GM10266 (cell line): Measurements from ENCODE around the gene PLD5.
A peak's percentile ranks its signal among the peaks of the same experiment; 100 is the strongest.
"Not testable (repeated sequence)": the region's sequence is repeated elsewhere in the genome, so short reads cannot be mapped to it uniquely, and the experiment has no call there.

ENCODE experiments used
- DNase-seq: peaks from one replicate; pipeline ENCODE4 v3.0.0; 2012; ENCODE audit errors: extremely low spot score
- TF ChIP-seq, protein P1 (sequence below): IDR thresholded peaks from 2 replicates; pipeline ENCODE4 v1.5.1; 2012; ENCODE audit warnings: mild to moderate bottlenecking, low read depth; ENCODE audit not compliant: control insufficient read depth, insufficient read depth; ENCODE audit errors: missing control alignments

The PLD5 gene

DNA sequence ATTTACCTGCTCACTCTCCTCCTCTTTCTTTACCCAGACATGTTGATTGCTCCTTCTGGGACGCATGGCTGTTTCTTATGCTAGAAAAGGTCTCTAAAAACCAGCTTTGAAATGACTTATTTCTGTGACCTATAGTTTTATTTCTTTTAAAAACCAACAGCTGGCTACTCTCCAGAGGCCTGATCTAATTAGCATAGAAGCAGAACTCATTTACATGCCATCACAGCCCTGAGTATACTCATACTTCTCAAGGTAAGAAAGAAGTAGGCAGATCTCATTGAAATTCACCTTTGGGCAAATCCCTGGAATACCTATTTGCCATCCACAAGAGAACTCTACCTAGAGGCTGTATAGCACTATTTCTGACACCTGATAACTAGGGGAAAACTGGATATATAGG, 230.7 kb downstream of the PLD5 start:
- DNase-seq: not testable (repeated sequence)

- DNase-seq: not testable (repeated sequence)
These were observed 236.4 kb downstream of the PLD5 start for GRCh38 chr1:242288067-242288466.

DNA sequence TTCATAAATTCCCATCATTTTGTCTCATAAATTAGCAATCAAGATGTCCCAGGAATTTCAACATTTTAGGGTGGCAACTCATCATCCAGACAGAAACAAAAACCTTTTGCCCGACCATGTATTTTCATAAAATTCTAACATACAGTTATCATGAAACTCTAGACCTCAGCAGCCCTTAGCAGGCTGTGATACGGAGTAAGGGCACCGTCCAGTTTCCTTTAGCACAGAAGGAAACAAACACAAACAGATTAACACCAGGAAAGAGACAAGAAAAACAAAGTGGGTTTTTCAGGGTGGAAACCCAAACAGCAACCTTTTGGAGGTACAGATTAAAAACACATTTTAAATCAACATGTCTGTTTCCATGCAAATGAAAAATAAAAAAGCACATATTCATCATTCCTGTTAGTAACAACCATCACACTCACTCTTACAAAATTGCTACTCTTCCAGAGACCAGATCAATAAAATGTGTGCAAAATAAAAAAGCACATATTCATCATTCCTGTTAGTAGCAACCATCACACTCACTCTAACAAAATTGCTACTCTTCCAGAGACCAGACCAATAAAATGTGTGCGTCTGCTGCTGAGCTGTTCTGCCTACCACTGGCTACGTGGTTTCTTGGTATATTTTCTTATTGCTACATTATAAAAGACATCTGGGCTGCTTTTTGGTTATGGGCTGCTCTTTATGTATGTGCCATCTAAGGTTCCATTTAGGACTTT, 241.6 kb downstream of the PLD5 start:
- DNase-seq: not testable (repeated sequence)

DNA sequence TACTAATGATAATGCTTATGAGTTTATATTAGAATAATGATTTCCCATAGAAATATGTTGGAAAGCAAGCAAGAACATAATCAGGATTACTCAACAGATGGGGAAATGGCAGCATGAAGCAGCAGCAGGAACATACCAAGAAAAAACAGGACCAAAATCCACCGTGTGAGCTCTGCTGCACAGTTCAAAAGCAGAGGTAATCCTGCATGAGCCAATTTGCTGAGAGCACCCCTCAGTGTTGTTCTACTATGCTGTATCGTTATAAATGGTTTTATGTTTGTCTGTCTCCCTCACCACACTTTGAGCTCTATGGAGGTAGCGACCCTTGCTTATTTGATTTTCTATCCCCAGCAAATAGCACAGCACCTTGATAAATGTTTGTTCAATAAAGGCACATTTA, 246.1 kb downstream of the PLD5 start:
- not testable (repeated sequence) for DNase-seq

DNA sequence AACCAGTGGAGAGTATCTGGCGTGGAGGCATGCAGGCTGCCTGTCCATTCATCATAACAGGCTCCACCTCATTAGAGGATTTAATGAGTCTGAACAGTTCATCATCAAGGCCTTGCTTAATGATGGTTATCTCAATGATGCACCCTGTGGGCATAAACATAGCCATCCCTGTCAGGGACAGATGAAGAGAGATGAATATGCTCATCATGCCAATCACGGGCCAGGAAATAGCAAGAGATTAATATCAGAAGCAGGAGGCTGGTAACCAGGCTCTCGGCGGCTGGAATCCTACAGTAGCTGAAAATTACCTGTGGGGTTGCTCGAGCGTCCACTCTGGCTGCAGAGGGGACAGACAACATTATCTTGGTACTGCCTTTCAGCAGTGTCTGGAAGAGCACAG, 247.7 kb downstream of the PLD5 start:
- not testable (repeated sequence) for DNase-seq

GRCh38 chr1:242267004-242267403, 257.5 kb downstream of the PLD5 start:
- not testable (repeated sequence) for DNase-seq

DNA sequence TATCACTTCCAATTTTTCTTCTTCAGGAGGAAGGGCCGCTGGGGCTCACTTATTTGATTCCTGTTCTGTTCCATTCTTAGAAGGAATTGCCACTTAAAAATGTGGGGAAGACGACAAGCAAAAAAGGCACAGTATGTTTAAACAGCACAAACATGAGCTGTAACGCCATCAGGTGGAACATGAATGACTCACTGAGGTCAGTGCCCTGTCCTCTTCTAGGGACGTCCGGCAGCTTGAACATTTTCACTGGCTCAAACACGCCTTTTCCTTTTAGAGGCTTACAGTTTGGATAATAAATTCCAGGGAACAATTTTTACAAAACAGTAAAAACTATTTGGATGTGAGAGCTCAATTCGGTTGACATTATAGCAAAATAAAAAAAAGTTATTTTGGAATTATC, 260.1 kb downstream of the PLD5 start:
- DNase-seq: not testable (repeated sequence)

DNA sequence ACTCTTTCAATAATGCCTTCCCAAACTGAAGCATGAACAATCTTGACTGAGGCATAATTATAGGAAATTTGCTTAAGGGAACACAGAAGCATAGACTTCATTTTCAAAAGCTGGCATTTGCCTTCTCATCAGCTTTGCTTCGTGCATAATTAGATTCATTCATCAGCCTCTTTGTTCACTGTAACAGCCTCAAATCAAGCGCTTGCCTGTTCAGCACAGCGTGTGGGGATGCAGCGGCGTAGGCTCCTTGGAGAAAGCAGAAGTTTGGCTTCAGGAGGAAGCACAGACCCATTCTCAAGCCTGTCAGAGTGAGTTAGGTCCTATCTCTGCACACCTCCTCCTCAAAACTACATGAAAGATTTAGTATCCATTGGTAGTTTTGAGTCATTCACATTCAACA, 279.2 kb downstream of the PLD5 start:
- DNase-seq: no peak
- TF ChIP-seq, protein P1, sequence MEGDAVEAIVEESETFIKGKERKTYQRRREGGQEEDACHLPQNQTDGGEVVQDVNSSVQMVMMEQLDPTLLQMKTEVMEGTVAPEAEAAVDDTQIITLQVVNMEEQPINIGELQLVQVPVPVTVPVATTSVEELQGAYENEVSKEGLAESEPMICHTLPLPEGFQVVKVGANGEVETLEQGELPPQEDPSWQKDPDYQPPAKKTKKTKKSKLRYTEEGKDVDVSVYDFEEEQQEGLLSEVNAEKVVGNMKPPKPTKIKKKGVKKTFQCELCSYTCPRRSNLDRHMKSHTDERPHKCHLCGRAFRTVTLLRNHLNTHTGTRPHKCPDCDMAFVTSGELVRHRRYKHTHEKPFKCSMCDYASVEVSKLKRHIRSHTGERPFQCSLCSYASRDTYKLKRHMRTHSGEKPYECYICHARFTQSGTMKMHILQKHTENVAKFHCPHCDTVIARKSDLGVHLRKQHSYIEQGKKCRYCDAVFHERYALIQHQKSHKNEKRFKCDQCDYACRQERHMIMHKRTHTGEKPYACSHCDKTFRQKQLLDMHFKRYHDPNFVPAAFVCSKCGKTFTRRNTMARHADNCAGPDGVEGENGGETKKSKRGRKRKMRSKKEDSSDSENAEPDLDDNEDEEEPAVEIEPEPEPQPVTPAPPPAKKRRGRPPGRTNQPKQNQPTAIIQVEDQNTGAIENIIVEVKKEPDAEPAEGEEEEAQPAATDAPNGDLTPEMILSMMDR: no peak

DNA sequence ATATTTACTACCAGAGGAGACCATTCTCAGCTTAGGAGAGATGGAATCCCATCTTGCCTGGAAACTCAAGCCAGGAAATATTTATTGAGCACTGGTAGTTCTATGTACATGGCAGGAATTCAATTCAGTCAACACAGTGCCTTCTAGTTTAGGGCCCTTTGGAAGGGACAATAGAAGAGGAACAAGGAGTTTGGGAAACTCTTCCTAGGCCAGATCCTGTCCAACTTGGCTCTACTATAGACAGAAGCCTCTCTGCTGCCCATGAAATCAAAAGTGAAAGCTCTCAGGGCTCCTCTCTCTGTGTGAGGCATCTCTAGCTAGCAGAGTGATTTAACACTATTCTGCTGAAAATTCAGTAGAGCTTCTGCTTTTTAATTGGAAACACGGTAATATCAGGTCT, 281.0 kb downstream of the PLD5 start:
- TF ChIP-seq, protein P1: no peak
- peak; percentile 40 for DNase-seq

DNA sequence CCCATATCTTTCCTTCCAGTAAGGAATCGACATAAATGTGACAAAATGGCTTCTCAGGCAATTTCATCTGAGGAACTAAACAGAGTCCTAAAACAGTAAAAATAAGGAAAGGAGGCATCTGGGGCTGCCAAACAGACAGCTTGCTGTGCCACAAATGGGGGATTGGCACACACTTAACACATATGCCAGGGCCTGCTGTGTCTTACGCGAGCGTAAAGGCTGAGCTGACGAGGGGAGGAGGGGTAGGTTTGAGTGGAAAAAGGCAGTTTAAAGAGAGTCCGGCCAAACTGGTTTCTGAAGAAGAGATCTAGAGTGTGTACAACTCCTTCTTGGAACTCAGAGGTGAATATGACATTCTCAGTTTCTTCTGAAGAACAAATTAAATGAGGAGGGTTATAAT, 281.5 kb downstream of the PLD5 start:
- no peak for DNase-seq

DNA sequence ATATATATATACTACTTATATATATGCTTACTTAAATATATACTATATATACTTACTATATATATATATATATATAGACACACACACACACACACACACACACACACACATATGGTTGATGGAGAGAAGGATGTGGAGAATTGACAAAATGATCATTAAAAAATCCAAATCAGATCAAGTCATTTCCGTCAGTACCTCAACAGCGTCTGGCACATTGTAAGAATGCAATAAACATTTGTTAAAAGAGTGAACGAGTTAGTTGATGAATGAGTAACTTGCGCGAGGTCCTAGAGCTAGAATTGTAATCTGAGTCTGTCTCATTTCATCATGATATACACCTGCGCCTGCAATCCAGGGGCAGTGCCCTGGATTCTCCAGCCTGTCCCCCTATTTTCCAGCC, 282.6 kb downstream of the PLD5 start:
- no peak for DNase-seq
- TF ChIP-seq, protein P1: no peak

More for the DNA sequence above, 281.5 kb downstream of the PLD5 start:
- TF ChIP-seq, protein P1: no peak
